Iris pigment epithelial cell (primary cell): ENCODE results near the gene PAX2.
A peak's percentile ranks its signal among the peaks of the same experiment; 100 is the strongest.

Experiments used
- DNase-seq: peaks from one replicate; pipeline ENCODE4 v3.0.0-alpha.2; 2011; ENCODE audit warnings: low read depth

The PAX2 gene

DNA sequence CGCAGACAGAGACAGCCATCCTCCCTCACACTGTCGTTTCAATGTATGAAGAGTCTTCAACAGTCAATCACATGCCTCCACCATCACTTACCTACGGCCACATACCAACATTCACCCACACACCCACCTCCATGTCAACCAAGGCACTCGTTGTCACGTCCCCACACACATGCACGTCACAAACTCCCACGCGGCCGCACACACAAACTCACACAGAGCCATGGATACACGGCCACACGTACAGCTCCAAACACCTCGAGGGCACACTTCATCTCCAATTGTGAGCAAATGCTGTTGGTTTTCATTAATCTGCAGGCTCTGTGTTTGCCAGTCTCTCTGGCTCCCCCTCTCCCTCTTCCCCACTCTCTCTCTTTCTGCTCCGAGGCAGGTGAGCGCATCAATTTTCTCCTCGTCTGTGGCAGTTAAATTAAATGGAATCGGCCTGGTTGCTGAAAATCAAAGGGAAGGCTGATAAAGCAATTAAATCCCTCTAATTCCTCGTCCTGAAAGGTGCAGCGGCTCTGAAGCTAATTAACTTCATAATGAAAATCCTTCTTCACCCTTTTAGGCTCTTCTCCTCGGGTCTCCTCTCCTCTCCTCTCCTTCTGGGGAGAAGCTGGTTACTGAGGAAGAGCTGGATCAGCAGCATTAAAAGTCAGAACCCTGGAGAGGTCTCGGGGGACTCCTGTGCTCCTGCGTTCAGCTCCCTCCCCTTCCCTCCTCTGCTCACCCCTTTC lies 113.5 kb downstream of the PAX2 start:
- DNase-seq = no peak

DNA sequence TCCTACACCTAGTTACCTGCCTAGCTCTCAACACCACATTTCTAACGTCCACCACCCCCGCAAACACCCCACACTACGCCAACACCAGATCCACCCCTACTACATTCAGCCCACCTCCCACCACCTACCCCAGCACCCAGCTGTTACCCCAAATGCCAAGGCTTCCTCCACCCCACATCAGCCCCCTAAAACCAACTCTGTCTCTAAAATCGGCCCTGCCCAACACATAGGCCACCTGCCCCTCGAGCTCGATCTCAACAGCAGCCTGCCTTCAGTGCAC lies 114.0 kb downstream of the PAX2 start:
- DNase-seq = no peak

DNA sequence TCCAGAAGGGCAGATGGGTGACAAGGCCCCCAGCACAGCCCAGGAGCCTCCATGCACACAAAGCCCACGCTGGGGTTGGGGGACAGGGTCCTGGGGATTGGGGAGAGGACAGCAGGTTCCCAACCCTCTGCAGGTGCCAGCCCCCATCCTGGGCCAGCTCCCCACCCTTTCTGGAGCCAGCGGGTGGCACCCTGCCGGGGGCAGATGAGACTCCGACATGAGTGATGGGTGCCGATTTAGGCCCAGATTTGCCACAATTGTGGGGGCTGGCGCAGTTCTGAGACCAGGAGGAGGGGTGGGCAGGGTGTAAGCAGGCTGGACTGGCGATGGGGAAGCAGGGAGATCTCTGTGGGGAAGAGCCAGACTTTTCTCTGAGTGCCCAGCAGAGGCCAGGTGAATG lies 118.1 kb downstream of the PAX2 start:
- DNase-seq = no peak

DNA sequence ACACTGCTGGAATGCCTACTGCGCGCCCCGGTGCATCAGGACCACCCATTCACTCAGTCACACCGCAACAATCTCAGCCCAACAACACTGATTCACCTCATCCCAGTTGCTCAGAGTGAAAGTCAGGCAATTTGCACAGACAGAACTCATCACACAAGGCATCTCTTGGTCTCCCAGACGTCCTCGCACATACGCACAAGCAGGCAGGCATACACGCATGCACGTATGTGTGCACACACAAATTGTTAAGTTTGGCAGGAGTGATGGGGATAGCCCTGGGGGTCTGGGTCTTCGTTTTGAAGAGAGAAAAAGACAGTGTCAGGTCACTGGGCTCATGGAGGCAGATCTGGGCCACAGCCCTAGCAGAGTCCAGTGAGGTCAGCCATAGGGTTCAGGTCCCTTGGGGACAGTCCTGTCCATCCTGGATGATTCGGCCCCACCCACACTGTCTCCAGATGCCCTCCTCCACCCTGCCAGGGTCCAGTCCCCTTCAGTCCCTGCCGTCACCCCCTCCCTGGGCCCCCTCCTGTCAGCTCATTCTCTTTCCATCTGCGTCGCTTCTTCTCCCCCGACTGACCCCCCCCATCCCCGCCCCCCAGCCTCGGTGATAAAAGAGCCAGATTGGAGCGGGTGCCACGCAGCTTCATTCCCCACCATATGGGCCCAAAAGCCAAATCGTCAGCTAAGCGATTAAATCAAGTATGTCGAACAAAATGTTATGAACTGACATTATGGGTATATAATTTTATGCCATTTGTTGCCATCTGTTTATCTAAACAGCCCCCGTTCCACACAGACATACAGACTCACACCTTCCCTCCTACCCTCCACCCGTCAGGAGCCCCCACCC lies 118.9 kb downstream of the PAX2 start:
- no peak for DNase-seq

DNA sequence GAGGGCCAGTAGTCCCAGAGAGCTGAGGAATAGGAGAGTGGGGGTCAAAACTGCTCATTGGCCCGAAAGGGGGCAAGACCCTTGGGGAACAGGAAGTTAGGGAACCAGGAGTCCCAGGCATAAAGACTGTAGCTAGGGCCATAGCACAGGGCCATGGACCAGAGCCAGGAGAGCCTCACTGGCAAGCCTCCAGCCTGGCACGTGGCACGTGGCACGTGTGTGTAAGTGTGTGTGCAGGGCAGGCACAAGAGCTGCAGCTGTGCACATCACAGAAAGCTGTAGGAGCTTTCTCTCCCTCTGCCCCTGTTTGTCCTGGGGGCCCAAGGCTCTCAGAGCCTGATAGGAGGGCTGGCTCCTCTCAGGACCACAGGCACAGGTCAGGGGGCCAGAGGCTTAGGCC lies 119.6 kb downstream of the PAX2 start:
- no peak for DNase-seq

DNA sequence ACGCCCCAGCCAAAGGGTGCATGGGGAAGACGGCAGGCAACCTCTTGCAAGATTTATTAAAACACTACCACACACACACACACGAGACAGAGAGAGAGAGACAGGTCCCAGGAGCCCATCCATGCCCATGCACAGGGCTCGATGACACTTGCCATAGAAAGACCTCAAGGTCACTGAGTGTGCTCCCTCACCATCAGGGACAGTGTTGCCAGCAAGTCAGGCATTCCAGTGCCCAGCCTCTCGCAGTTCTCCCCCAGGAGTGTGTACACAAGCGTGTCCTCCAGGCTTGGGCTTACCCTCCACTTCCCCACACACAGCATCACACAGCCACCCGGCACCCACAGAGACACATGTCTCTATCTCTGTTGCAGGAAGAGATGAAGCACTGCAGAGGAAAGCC lies 120.6 kb downstream of the PAX2 start:
- no peak for DNase-seq

DNA sequence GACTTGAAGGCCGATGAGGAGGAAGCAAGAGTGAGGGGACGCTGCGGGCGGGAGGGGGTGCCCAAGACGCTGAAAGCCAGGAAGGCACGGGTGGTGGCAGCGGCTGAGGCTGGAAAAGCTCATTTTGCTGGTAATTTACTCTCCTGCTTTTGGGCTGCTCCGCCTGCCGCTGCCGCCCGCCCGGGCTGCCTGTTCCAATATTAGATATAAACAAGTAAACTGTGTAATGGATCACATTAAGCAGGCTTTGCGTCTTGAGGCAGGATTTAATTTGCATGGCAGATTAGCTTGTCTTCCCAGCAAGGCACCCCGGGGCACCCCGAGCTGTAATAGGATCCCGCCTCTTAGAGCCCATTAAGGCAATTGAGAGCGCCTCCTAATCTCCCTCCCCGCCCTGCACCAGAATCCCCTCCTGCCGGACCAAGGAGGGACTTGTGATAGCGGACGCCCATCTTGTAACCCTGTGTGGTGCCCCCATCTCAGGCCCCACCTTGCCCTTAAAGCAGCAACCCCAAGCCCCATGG lies 121.3 kb downstream of the PAX2 start:
- DNase-seq = no peak

DNA sequence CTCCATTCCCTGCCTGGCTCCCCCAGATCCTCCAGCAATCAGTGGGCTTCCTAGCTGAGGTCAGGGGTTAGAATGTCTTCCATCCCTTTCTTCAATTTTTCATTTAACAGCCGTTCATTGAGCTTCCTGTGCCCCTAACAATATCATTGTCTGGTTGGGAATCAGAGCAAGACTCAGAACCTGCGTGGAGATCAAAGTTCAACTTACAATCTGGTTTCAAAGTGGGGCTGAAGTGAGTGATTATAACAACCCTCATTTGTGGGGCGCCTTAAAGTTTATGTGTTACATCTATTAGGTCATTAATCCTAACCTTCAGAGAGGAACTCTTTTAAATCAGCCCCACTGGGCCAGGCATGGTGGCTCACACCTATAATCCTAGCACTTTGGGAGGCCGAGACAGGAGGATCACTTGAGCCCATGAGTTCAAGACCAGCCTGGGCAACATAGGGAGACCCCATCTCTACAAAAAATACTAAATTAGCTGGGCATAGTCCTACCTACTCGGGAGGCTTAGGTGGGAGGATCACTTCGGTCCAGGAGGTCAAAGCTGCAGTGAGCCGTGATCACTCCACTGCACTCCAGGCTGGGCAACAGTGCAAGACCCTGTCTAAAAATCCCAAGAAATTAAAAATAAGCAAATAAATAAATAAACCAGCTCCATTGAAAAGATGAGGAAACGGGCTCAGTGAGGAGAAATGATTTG lies 122.0 kb downstream of the PAX2 start:
- no peak for DNase-seq

DNA sequence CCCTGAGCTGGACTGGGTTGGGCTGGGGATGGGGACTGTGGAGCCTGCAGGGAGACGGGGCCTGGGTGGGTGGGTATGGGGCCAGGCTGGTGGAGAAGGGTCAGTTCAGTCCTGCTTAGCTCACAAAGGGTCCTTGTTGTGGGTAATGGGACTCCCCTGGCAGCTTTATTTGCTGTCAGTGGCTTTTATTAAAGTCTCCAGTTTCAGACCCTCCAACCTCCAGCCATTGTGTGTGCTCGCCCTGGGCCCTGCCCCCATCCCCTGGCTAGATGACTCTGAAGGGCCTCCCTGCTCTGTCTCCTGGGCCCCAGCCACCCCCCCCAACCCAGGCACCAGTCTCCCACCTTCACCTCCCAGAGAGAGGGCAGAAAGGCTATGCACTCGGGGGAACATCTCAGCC lies 123.0 kb downstream of the PAX2 start:
- DNase-seq = no peak

DNA sequence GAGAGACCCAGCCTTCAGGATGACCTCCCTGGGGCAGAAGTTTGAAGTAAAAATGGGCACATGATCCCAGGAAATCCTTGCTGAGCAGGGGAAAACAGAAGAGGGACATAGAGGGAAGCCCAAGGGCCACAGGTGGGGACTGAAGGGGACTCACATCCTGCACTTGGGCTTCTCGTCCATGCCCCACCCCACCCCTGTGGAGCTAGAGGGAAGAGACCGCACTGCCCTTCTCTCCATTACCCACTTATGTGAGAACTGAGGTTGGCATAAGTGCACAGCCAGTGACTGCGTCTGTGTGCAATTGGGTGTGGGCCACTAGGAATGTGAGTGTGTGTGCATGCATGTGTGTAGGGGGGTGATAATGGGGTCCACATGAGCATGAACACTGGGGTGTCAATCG lies 124.0 kb downstream of the PAX2 start:
- DNase-seq = no peak

DNA sequence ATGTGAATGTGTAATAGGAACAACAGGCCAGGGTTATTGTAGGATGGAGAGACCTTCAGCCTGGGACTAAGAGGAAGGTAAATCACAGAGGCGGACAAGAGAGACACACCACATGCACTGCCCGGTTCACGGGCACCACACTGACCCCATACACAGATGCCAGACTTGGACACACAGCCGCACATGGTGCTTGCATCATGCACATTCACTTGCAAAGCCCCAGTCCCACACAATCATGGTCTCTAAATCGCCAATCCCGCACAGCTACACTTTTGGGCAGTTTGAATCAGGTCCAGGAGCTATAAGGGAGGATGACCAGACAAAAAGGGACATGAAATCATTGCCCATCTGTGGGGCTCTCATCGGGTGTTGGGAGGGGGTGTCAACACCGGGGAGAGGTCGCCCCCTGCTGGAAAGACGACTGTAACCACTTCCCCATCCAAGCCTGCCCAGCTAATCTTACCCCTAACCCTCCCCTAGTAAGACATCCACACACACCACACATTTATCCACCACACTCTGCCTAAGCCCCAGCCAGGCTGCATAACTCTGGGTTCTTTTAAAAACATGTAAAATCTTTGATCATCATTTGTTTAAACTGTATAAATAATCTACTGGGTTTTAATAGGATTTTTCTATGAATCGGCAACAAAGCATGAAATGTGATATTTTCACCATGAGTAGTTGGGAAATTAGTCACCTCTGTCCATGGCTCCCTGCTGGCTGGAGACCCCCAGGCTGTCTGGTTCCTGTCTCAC lies 126.8 kb downstream of the PAX2 start:
- DNase-seq = peak; percentile 51

DNA sequence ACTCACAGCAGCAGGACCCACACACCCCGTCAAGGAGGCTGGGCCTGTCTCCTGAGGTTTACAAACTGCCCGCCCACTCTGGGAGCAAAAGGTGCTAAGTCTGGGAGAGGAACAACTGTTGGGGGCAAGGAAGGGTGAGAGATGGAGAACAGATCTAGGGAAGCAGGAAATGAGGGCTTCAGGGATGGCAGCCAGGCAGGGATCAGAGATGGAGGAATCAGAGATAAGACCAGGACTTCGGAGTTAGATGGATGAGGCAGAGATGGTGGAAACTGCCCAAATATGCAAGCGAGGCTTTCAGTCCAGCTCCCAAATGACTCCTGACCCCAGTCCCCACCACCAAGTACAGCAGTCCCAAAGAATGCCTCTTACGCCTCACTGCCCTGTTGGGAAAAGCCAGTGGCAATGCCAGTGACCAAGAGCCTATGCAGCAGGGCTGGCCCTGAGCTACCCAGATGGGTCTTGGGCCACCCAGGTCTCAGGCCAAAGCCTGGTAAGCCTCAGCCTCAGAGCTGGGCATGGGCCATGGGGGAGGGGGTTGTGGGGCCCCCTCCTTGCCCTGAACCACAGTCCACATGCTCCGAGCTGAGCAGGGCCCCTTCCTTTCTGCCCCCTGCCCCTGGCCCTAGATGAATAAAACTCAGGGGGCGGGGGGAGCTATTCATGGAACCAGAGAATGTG lies 127.9 kb downstream of the PAX2 start:
- DNase-seq = no peak

DNA sequence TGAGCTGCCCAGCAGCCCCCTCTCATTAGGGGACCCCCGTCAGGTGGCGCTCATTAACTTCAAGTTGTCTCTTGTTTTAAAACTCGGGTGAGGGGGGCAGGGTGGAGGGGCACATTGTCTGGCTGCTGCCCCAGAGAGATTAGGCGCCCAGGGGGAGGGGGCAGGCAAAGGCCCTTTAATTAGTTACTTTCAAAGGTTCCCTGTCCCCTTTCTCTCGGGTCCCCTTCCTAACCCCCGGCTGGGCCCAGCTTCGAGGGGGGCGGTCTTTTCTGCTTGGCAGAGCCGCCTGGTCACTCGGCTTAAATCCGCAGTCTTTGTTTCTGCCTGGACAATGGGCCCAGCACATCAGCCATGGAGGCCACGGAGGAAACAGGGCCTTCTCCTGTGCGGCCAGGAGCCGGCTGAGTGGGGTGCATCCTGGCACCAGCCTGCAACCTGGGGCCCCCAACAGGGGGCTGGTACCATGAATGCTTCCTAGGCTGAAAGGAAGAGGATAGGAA lies 128.5 kb downstream of the PAX2 start:
- no peak for DNase-seq

DNA sequence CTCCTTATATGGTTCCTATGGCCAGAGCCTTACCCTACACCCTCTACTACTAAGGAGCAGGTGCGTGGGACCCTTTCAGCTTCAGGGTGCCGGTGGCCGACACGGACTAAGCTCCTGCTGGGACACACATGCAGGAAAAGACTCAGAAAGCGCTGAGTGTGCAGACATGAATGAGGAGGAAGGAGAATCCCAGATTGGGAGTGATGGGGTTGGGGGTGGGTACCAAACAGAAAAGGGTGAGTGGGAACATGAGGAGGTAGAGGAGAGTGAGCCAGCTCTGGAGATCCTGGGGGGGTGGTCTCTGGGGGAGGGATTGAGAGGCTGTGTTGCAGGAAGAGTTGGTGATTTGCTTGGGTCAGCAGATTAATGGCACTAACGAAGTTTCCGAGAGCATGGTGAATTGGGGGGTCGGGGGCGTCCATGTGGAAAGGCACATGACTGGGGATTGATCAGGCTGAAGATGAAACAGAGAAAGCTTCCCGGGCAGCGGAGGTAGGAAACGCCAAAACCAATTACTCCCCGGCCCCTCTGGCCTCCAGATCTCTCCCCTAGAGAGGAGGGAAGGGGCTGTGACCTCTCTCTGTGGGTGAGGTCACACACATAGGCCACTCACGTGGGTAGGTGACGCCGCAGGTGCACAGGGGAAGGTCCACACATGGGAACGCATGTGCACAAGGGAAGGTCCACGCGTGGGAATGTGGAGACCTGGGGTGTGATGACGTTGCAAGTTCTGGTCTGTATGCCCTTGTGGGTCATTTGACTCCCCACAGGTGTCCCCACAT lies 129.5 kb downstream of the PAX2 start:
- no peak for DNase-seq

DNA sequence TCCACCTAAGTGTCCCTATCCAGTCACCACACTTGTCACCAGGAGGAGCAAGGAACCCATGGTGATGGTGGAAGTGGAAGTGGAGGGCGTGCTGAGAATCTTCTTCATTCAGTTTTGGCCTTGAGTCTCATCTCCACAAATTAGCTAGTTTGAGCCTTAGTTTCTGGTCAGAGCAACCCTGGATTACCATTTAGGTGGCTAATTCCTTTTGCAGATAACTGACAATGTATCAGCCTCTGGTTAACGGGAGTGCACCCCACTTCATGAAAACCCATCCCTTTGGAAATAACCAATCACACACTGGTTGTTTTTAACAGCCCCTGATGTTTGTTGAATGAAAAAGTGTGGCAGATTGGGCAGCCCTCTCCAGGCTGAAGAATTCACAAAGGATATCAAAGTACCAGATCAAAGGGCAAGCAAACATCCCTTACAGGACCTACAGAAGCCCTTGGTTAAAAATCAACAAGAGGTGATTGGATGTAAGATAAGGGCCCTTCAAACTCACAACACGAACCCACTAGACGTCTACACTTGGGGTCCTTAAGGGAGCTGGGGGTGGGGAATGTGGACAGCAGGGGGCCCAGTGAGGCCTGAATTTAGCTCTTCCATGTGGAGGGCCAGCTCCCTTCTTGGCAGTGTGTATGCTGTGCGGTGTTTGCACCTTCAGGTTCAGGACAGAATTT lies 130.2 kb downstream of the PAX2 start:
- no peak for DNase-seq

DNA sequence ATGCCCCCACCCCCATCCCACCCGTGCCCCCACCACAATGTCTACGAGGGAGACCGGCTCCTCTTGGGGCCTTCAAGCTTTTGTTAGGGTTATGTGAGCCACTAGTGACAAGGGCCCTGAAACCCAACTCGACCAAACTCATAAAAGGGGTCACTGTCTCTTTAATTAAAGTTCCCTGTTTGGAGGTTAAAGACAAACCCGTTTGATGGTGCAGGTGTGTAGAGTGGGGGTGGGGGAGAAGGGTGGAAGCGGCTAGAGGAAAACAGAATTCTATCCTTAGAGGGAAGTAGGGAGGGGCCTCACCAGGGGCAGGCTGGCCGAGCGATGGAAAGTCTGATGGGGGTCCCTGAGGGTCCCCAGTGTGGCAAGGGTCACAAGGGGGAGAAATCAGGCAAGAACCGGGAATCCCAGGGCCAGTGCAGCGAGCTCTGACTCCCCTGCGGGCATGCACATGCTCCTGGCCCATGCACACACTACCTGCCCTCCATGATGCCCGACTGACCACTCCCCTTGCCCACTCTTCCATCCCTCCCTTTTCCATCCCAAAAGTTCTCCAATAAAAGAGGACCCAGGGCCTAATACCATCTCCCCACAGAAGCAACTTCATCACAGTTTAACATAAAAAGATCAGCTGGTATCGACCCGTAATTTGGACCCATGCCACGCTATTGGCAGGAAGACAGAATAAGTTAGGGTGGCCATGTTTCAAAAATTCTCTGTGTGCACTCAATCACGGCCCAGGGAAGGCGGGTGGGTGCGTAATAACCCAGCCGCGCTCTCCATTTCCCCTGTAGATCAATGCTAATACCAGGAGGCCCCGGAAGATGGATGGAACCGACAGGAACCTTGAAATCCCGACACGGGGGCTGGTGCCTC lies 131.4 kb downstream of the PAX2 start:
- DNase-seq = no peak

DNA sequence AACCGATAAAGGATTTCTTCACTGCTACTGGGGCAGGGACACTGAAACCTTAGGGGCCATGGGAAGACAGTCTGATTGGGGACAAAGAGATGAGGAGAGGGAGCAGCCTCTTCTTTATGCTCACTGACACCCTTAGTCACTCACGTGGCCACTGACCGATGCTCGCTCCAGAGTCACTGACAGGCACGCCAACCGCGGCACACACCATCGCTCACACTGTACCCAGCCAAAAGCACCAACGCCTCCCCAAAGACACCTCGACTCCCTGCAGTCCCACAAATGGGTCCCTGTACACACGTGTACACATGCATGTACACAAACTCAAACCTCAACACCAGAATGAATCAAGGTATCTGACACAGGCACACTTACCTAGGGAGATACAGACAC lies 132.1 kb downstream of the PAX2 start:
- DNase-seq = no peak

DNA sequence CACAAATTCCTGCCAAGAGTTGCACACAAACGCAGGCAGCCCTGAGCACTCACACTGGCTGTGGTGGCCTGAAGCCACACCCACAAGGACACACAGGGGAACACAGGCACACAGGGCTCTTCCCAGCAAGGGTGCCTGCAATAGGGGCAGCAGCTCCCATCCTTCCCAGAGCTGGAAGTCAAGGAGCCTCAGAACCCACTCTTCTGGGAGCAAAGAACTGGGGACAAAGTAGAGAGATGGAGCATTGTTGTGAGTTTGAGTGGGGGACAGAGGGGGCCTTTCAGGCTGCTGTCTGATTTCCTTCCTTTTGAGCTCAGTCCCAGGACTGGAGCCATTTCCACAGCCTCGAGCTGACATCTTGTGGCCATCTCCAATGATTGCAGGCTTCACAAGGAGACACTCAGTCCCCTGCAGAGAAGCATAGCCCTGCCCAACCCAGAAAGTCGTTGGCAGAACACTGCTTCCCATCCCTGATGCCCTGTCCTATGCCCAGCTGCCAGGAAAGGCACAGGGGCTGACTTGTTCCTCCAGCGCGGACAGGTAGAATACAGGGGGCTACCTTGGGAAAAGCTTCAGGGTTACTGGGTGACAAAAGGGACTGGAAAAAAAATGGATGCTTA lies 133.0 kb downstream of the PAX2 start:
- peak; percentile 72 for DNase-seq
